IMR-90 (cell line): ENCODE results near the gene APOL2. TPM values are rescaled to one million over a fixed set of nuclear protein-coding genes. Genes with fewer than 3 reads are reported as not detected.

ENCODE experiments used
- ATAC-seq: fragments of 200-7000 bp; cut with Tn5 transposase; 2 replicates; pipeline ENCODE4 v1.9.1; 2020; ENCODE audit warnings: low read depth, mild to moderate bottlenecking, moderate library complexity
- BruUV-seq: library from RNA; stranded (reverse); fragments of 400-500 nt; replicated peaks from 2 replicates; lab custom pipeline; 2021; lab: Mats Ljungman, UMichigan
- CTCF ChIA-PET: fragments of 300-600 bp; formaldehyde crosslinking; extraction: SDS; loops from one replicate; lab custom pipeline; 2021; ENCODE audit warnings: antibody characterized with exemption; lab: Yijun Ruan, JAX
- POLR2A ChIA-PET: fragments of 300-600 bp; sonication (Branson Sonifier 250); formaldehyde crosslinking; loops from one replicate; lab custom pipeline; 2022; ENCODE audit warnings: antibody characterized with exemption; ENCODE audit not compliant: unreplicated experiment; lab: Charles Lee
- DNase-seq: peaks from one replicate; pipeline ENCODE4 v3.0.0; 2013
- H2AFZ ChIP-seq: replicated peaks from 2 replicates; pipeline ENCODE3; 2013; ENCODE audit warnings: low read length, mild to moderate bottlenecking; ENCODE audit not compliant: poor library complexity
- H2AK5ac ChIP-seq: 2 replicates; pipeline ENCODE4 v1.6.1; 2013; ENCODE audit warnings: low read depth, low read length, inconsistent platforms
- H2AK9ac ChIP-seq: replicated peaks from 2 replicates; pipeline ENCODE3; 2013; ENCODE audit warnings: mild to moderate bottlenecking, low read depth, low read length, moderate library complexity; ENCODE audit not compliant: poor library complexity
- H2BK120ac ChIP-seq: 2 replicates; pipeline ENCODE4 v1.6.1; 2013; ENCODE audit warnings: low read depth, low read length, inconsistent platforms
- H2BK15ac ChIP-seq: 3 replicates; pipeline ENCODE4 v1.6.1; 2013; ENCODE audit warnings: low read depth, low read length, inconsistent platforms
- H2BK20ac ChIP-seq: 2 replicates; pipeline ENCODE4 v1.6.1; 2013; ENCODE audit warnings: low read depth, mild to moderate bottlenecking, inconsistent platforms, low read length, moderate library complexity
- H2BK5ac ChIP-seq: 2 replicates; pipeline ENCODE4 v1.6.1; 2013; ENCODE audit warnings: mild to moderate bottlenecking, low read depth, low read length, inconsistent platforms; ENCODE audit not compliant: poor library complexity, severe bottlenecking
- H3K14ac ChIP-seq: replicated peaks from 2 replicates; pipeline ENCODE4 v1.6.1; 2013; ENCODE audit warnings: low read depth, low read length, inconsistent platforms
- H3K18ac ChIP-seq: 2 replicates; pipeline ENCODE4 v1.6.1; 2013; ENCODE audit warnings: low read depth, low read length, control low read depth
- H3K23ac ChIP-seq: 2 replicates; pipeline ENCODE4 v1.6.1; 2013; ENCODE audit warnings: low read depth, low read length, inconsistent platforms
- H3K27ac ChIP-seq: 2 replicates; pipeline ENCODE4 v1.5.1; 2013; ENCODE audit warnings: mild to moderate bottlenecking, control low read depth, low read length; ENCODE audit not compliant: insufficient read depth
- H3K27me3 ChIP-seq: 2 replicates; pipeline ENCODE4 v1.6.1; 2013; ENCODE audit warnings: low read length; ENCODE audit not compliant: control insufficient read depth, insufficient read depth
- H3K36me3 ChIP-seq: 2 replicates; pipeline ENCODE4 v1.6.1; 2013; ENCODE audit warnings: low read length, mixed read lengths; ENCODE audit not compliant: control insufficient read depth, insufficient read depth
- H3K4ac ChIP-seq: 2 replicates; pipeline ENCODE4 v1.6.1; 2013; ENCODE audit warnings: low read depth, low read length, inconsistent platforms
- H3K4me1 ChIP-seq: 2 replicates; pipeline ENCODE4 v1.6.1; 2013; ENCODE audit warnings: low read length, mixed read lengths; ENCODE audit not compliant: control insufficient read depth, insufficient read depth
- H3K4me2 ChIP-seq: 2 replicates; pipeline ENCODE4 v1.6.1; 2013; ENCODE audit warnings: low read depth, mild to moderate bottlenecking, control low read depth, low read length, moderate library complexity
- H3K4me3 ChIP-seq: 2 replicates; pipeline ENCODE4 v1.5.1; 2013; ENCODE audit warnings: low read depth, mild to moderate bottlenecking, control low read depth, low read length, moderate library complexity; ENCODE audit not compliant: insufficient read depth
- H3K56ac ChIP-seq: 2 replicates; pipeline ENCODE4 v1.6.1; 2013; ENCODE audit warnings: low read length, inconsistent platforms; ENCODE audit not compliant: insufficient read depth; ENCODE audit errors: extremely low read depth
- H3K79me1 ChIP-seq, 2 experiments: 2 replicates each; pipeline ENCODE4 v1.6.1; 2013; ENCODE audit warnings: low read length in 2 of 2, inconsistent platforms in 1 of 2, low read depth in 1 of 2
- H3K9ac ChIP-seq: 2 replicates; pipeline ENCODE4 v1.6.1; 2013; ENCODE audit warnings: low read depth, low read length, control low read depth
- H3K9me1 ChIP-seq: 2 replicates; pipeline ENCODE4 v1.6.1; 2013; ENCODE audit warnings: low read length, inconsistent platforms; ENCODE audit not compliant: insufficient read depth
- H3K9me3 ChIP-seq: 2 replicates; pipeline ENCODE4 v1.6.1; 2013; ENCODE audit warnings: low read length; ENCODE audit not compliant: control insufficient read depth, insufficient read depth
- H4K20me1 ChIP-seq: 2 replicates; pipeline ENCODE4 v1.6.1; 2013; ENCODE audit warnings: low read length, inconsistent platforms; ENCODE audit not compliant: insufficient read depth
- H4K5ac ChIP-seq: 2 replicates; pipeline ENCODE4 v1.6.1; 2013; ENCODE audit warnings: mild to moderate bottlenecking, low read depth, low read length, control low read depth
- H4K8ac ChIP-seq, 2 experiments: 2 replicates each; pipeline ENCODE4 v1.6.1; 2013; ENCODE audit warnings: low read depth in 2 of 2, low read length in 2 of 2, control low read depth in 1 of 2, inconsistent platforms in 1 of 2
- H4K91ac ChIP-seq: 2 replicates; pipeline ENCODE4 v1.6.1; 2013; ENCODE audit warnings: low read depth, low read length, inconsistent platforms; ENCODE audit not compliant: insufficient read depth
- RCOR1 ChIP-seq: IDR thresholded peaks from 2 replicates; pipeline ENCODE4 v1.6.1; 2012; ENCODE audit warnings: mild to moderate bottlenecking, low read length, improper control_type of control experiment; ENCODE audit not compliant: insufficient replicate concordance
- USF2 ChIP-seq: fragments of 150-350 bp; IDR thresholded peaks from 2 replicates; pipeline ENCODE4 v1.6.1; 2017; ENCODE audit warnings: mild to moderate bottlenecking, antibody characterized with exemption, low read length, low read depth
- WGBS, 2 experiments: methylation state at CpG; one replicate each; pipeline versions ENCODE4 v1.1.5 to v1.1.7; 2013; ENCODE audit warnings: missing lambda C conversion rate in 2 of 2; ENCODE audit not compliant: insufficient read length in 1 of 2; ENCODE audit errors: extremely low coverage in 2 of 2; 5-methylcytosine and 5-hydroxymethylcytosine counted together
- dilution Hi-C: fragments of 300-500 bp; cut with HindIII; formaldehyde crosslinking; loops from one replicate; pipeline ENCODE4 v1.14.3; 2018; ENCODE audit warnings: low sequenced_read_pairs; ENCODE audit not compliant: unreplicated experiment
- in situ Hi-C: fragments of 300-500 bp; cut with MboI; formaldehyde crosslinking; loops from 3 replicates; pipeline ENCODE4 v1.14.3; 2019; ENCODE audit warnings: low sequenced_read_pairs, inconsistent platforms, mixed read lengths
- intact Hi-C: fragments of 100-400 bp; cut with micrococcal nuclease; formaldehyde crosslinking; loops from 2 replicates; pipeline ENCODE4 v1.10.0; 2022
- polyA plus RNA-seq, 3 experiments: library from polyadenylated mRNA; depleted of rRNA; stranded (reverse); fragments of >200 nt; gene quantifications; 2 replicates each; pipeline ENCODE4 v1.2.3, GENCODE V29; 2012; ENCODE audit warnings: low replicate concordance in 1 of 3
- total RNA-seq: library from RNA; depleted of rRNA; stranded (reverse); fragments of >200 nt; gene quantifications from 2 replicates; pipeline ENCODE4 v1.2.3, GENCODE V29; 2012

The APOL2 gene
- total and polyA plus RNA-seq, 2 of the 4 experiments (the other 2 are of a cell fraction) = 13.1 to 57.5 TPM

DNA sequence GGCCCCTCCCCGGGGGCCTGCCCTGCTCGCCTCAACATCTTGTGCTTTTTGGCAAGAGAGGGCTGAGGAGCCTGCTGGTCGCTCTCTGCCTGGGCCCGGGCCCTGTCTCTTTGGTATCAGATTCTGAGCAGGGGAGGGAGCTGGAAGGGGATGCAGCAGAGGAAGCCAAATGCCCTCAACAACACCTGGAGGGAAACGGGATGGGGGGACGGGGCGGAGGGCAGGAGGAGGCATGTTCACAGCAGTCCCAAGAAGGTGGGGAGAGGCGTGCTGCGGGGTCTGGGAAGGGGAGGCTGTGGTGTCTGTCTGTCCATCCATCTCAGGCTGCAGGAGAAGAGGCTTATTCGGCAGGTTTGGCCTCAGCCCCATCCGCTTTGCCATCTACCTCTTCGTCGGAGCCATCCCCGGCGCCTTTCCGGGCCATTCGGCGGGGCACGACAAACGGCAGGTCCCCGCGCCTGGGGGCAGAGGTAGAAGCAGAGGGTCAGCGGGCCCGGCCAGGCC lies 43.1 kb upstream of the APOL2 start:
- 98% methylated on average over 10 of the region's 24 CpGs; no CpG with 5 or more reads in 1 of the 2 experiments for WGBS, 2 experiments
- no peaks in the 10 kb centered on the region for H3K27me3 ChIP-seq
- no peak overlapping the region for H3K4me2 ChIP-seq
- in situ Hi-C loops = no loop called here
- H2BK15ac ChIP-seq = no peak overlapping the region
- no peak overlapping the region for H4K8ac ChIP-seq
- H3K4me1 ChIP-seq = no peaks in the 10 kb centered on the region
- ATAC-seq (no peak), DNase-seq (no peak)
- H4K20me1 ChIP-seq = peaks cover 91% of the 10 kb centered on the region
- H2BK20ac ChIP-seq = no peak overlapping the region
- no peak overlapping the region for H2BK120ac ChIP-seq
- H4K5ac ChIP-seq = no peak overlapping the region
- ChIA-PET CTCF (no interaction called here), POLR2A (no interaction called here)
- 0 out of 2 replicates have a peak, but pooled peaks cover 3% of the 10 kb centered on the region for H3K9me1 ChIP-seq
- H2AFZ ChIP-seq = no peak overlapping the region
- no peak overlapping the region for H3K9ac ChIP-seq
- H2AK5ac ChIP-seq = no peak overlapping the region
- no peak overlapping the region for H3K27ac ChIP-seq
- dilution Hi-C loops = no loop called here
- peak; percentile 10; the same call in 1 of the 2 replicates for TF ChIP-seq USF2
- no peak for TF ChIP-seq RCOR1
- no peak overlapping the region for H3K4me3 ChIP-seq
- BruUV-seq = no TSS peak
- no peak overlapping the region for H3K23ac ChIP-seq
- no peak overlapping the region for H3K18ac ChIP-seq
- H4K91ac ChIP-seq = no peak overlapping the region
- intact Hi-C loops = no loop called here
- no peak overlapping the region for H3K14ac ChIP-seq
- peaks cover 78% of the 10 kb centered on the region for H3K36me3 ChIP-seq
- H3K9me3 ChIP-seq = no peaks in the 10 kb centered on the region
- no peak overlapping the region for H2BK5ac ChIP-seq
- no peak overlapping the region for H3K4ac ChIP-seq
- H3K79me1 ChIP-seq = peaks cover 33 to 62% of the 10 kb centered on the region in 2 experiments
- H2AK9ac ChIP-seq = no peak overlapping the region
- H3K56ac ChIP-seq = no peak overlapping the region
